ENCODE measurements around the gene SMARCE1.

SMARCE1 gene

GRCh38 chr17:40647624-40648383 is at the start of gene SMARCE1:
Gene SMARCE1 (minus strand): TSS chr17:40647818. CDS start chr17:40645802, 2,016 bp downstream.
- peak; percentile 60 for DNase-seq (ENCODE audit: low spot score)

- no peak for DNase-seq (ENCODE audit: low spot score)
Observed at GRCh38 chr17:40697297-40697696, 49.7 kb upstream of the SMARCE1 start.

- DNase-seq (ENCODE audit: low spot score), result no peak
Observed at GRCh38 chr17:40696651-40697072, 49.0 kb upstream of the SMARCE1 start.

- DNase-seq (ENCODE audit: low spot score), result no peak
Observed at GRCh38 chr17:40695874-40696472, 48.4 kb upstream of the SMARCE1 start.

- no peak for DNase-seq (ENCODE audit: low spot score)
Observed at GRCh38 chr17:40694584-40694983, 47.0 kb upstream of the SMARCE1 start.

GRCh38 chr17:40687106-40687505 is 39.5 kb upstream of the SMARCE1 start:
- DNase-seq (ENCODE audit: low spot score), result no peak

GRCh38 chr17:40686192-40686591 is 38.6 kb upstream of the SMARCE1 start:
- no peak for DNase-seq (ENCODE audit: low spot score)

- DNase-seq (ENCODE audit: low spot score), result no peak
Observed at GRCh38 chr17:40680998-40681397, 33.4 kb upstream of the SMARCE1 start.

- DNase-seq (ENCODE audit: low spot score), result no peak
Observed at GRCh38 chr17:40679523-40679907, 31.9 kb upstream of the SMARCE1 start.

GRCh38 chr17:40678902-40679522 is 31.4 kb upstream of the SMARCE1 start:
- no peak for DNase-seq (ENCODE audit: low spot score)

GRCh38 chr17:40675905-40676304 is 28.3 kb upstream of the SMARCE1 start:
- no peak for DNase-seq (ENCODE audit: low spot score)

- no peak for DNase-seq (ENCODE audit: low spot score)
Observed at GRCh38 chr17:40672654-40673053, 25.0 kb upstream of the SMARCE1 start.

- no peak for DNase-seq (ENCODE audit: low spot score)
Observed at GRCh38 chr17:40671282-40671681, 23.7 kb upstream of the SMARCE1 start.

GRCh38 chr17:40666331-40666730 is 18.7 kb upstream of the SMARCE1 start:
- peak; percentile 20 for DNase-seq (ENCODE audit: low spot score)

GRCh38 chr17:40664582-40665333 is 17.1 kb upstream of the SMARCE1 start, which contains the start of gene KRT222:
Gene KRT222 (minus strand): TSS chr17:40665177. CDS start chr17:40665099, 78 bp downstream.
- DNase-seq (ENCODE audit: low spot score), result peak; percentile 6

- no peak for DNase-seq (ENCODE audit: low spot score)
Observed at GRCh38 chr17:40663252-40663651, 15.6 kb upstream of the SMARCE1 start.

- no peak for DNase-seq (ENCODE audit: low spot score)
Observed at GRCh38 chr17:40659911-40660310, 12.3 kb upstream of the SMARCE1 start.

GRCh38 chr17:40658396-40658795 is 10.8 kb upstream of the SMARCE1 start:
- no peak for DNase-seq (ENCODE audit: low spot score)

- no peak for DNase-seq (ENCODE audit: low spot score)
Observed at GRCh38 chr17:40651939-40652338, 4.3 kb upstream of the SMARCE1 start.

- DNase-seq (ENCODE audit: low spot score), result peak; percentile 28
Observed at GRCh38 chr17:40648384-40648968, 858 bp upstream of the SMARCE1 start.

- DNase-seq (ENCODE audit: low spot score), result peak; percentile 24
Observed at GRCh38 chr17:40646791-40647623, 611 bp downstream of the SMARCE1 start.

Measured in HuH-7 (cell line).